DND-41 (cell line): ENCODE measurements around the gene ARHGAP28.

ENCODE experiments used
- ATAC-seq: fragments of 200-7000 bp; cut with Tn5 transposase; 3 replicates; pipeline ENCODE4 v1.9.1; 2021; ENCODE audit warnings: low read depth; ENCODE audit not compliant: insufficient read depth
- DNase-seq: peaks from one replicate; pipeline ENCODE4 v3.0.0-alpha.2; 2020
- H2AFZ ChIP-seq: 2 replicates; pipeline ENCODE4 v1.6.0; 2012; ENCODE audit warnings: low read depth, low read length
- H3K27ac ChIP-seq: 2 replicates; pipeline ENCODE4 v1.5.1; 2012; ENCODE audit warnings: low read length, inconsistent platforms
- H3K27me3 ChIP-seq: fragments of 200-600 bp; sonication (generic); 2 replicates; pipeline ENCODE4 v1.6.0; 2012; ENCODE audit warnings: low read length, mild to moderate bottlenecking, inconsistent platforms; ENCODE audit not compliant: insufficient read depth, poor library complexity
- H3K36me3 ChIP-seq: 2 replicates; pipeline ENCODE4 v1.5.1; 2012; ENCODE audit warnings: low read length, inconsistent platforms; ENCODE audit not compliant: insufficient read depth
- H3K4me1 ChIP-seq: 2 replicates; pipeline ENCODE4 v1.5.1; 2012; ENCODE audit warnings: mild to moderate bottlenecking, low read length; ENCODE audit not compliant: insufficient read depth
- H3K4me2 ChIP-seq: 2 replicates; pipeline ENCODE4 v1.6.0; 2012; ENCODE audit warnings: mild to moderate bottlenecking, moderate library complexity, low read length, inconsistent platforms; ENCODE audit not compliant: insufficient read depth
- H3K4me3 ChIP-seq, 2 experiments: fragments of 200-600 bp in 1 of 2; shearing (Covaris generic) in 1 of 2; 2 replicates each; pipeline ENCODE4 v1.5.1; 2012 to 2016; ENCODE audit warnings: inconsistent platforms in 2 of 2, low read length in 2 of 2, mild to moderate bottlenecking in 2 of 2, low read depth in 1 of 2, moderate library complexity in 1 of 2
- H3K79me2 ChIP-seq: 2 replicates; pipeline ENCODE4 v1.6.0; 2012; ENCODE audit warnings: low read length, inconsistent platforms; ENCODE audit not compliant: insufficient read depth
- H3K9ac ChIP-seq: 2 replicates; pipeline ENCODE4 v1.6.0; 2012; ENCODE audit warnings: low read depth, mild to moderate bottlenecking, inconsistent platforms, low read length, moderate library complexity
- H3K9me3 ChIP-seq: 2 replicates; pipeline ENCODE4 v1.5.1; 2012; ENCODE audit warnings: low read length, moderate library complexity, mild to moderate bottlenecking, inconsistent platforms; ENCODE audit not compliant: insufficient read depth, severe bottlenecking
- H4K20me1 ChIP-seq: 2 replicates; pipeline ENCODE4 v1.6.0; 2012; ENCODE audit warnings: low read length; ENCODE audit not compliant: insufficient read depth
- EZH2 ChIP-seq: IDR thresholded peaks from 3 replicates; pipeline ENCODE4 v1.6.1; 2012; ENCODE audit warnings: borderline replicate concordance, low read depth, mild to moderate bottlenecking, moderate library complexity, low read length, inconsistent platforms; ENCODE audit not compliant: severe bottlenecking
- TF ChIP-seq, protein P1 (sequence below): IDR thresholded peaks from 2 replicates; pipeline ENCODE4 v1.5.1; 2012; ENCODE audit warnings: borderline replicate concordance, low read length, moderate library complexity, mild to moderate bottlenecking; ENCODE audit not compliant: poor library complexity, severe bottlenecking; ENCODE audit errors: extremely low read depth

ARHGAP28 gene

DNA sequence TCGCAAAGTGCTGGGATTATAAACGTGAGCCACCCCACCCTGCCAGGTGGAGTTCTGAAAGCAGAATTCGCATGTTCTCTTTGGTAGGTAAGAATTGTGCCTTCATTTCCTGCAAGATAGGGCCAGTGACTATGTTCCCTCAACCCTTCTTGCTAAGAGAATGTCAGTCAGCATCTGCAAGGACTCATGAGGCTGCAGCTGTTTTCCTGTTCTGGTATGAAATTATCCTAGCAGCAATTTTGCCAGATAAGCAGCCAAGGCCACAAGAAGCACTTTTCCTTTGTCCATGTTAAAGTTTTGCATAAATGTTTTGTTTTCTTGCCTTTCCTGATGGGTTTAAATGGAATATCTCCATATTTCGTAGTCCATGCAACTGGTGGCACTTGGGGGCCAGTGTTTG, 6.8 kb upstream of the ARHGAP28 start:
- DNase-seq (no peak), ATAC-seq (no peak)
- Histone ChIP-seq H3K4me3 (no peak overlapping the region), H3K4me1 (no peaks in the 10 kb centered on the region), H3K9ac (no peak overlapping the region), H4K20me1 (no peaks in the 10 kb centered on the region), H2AFZ (no peak overlapping the region), H3K9me3 (no peaks in the 10 kb centered on the region), H3K27me3 (no peaks in the 10 kb centered on the region), H3K4me2 (no peak overlapping the region), H3K79me2 (no peaks in the 10 kb centered on the region), H3K36me3 (no peaks in the 10 kb centered on the region), H3K27ac (no peak overlapping the region)
- TF ChIP-seq, protein P1, sequence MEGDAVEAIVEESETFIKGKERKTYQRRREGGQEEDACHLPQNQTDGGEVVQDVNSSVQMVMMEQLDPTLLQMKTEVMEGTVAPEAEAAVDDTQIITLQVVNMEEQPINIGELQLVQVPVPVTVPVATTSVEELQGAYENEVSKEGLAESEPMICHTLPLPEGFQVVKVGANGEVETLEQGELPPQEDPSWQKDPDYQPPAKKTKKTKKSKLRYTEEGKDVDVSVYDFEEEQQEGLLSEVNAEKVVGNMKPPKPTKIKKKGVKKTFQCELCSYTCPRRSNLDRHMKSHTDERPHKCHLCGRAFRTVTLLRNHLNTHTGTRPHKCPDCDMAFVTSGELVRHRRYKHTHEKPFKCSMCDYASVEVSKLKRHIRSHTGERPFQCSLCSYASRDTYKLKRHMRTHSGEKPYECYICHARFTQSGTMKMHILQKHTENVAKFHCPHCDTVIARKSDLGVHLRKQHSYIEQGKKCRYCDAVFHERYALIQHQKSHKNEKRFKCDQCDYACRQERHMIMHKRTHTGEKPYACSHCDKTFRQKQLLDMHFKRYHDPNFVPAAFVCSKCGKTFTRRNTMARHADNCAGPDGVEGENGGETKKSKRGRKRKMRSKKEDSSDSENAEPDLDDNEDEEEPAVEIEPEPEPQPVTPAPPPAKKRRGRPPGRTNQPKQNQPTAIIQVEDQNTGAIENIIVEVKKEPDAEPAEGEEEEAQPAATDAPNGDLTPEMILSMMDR = no peak
- TF ChIP-seq EZH2 = no peak

DNA sequence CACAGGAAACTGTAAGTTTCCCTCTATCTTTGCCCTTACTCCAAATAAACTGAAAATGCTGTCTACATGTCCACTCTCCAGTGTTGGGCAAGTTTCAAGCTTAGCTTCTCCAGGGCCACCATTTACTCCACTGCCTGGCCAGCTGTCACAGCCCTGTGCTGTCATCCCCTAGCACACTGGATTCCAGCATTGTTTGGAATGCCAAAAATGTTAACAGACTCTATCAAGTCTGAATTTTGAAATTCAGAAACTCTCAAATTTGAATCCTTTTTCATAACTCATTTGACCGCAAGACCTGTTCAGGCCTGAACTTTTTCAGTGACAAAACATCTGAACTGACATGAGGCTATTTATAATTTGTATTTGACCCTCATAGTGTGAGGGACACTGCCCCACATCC, 5.2 kb upstream of the ARHGAP28 start:
- H3K79me2 ChIP-seq = no peaks in the 10 kb centered on the region
- H3K9ac ChIP-seq = no peak overlapping the region

DNA sequence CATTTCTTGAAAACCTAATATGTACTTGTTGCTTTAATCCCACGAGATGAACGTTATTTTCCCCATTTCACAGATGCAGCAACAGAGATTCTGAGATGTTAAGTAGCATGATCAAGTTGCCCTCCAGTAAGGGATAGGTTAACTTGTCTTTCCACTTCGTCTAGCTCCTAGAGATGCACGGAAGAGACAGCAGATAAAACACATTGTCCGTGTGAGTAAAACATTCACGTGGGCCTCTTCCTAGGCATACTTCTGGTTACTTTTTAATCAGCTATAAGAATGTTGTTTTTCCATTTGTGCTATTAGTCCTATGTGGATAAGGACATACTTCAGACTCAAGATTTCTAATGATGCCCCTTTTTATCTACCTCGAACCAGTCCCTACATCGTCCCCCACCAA, 1.2 kb upstream of the ARHGAP28 start:
- Histone ChIP-seq H3K27me3 (no peaks in the 10 kb centered on the region), H3K27ac (no peak overlapping the region), H3K4me1 (no peaks in the 10 kb centered on the region), H3K9me3 (no peaks in the 10 kb centered on the region), H3K79me2 (no peaks in the 10 kb centered on the region), H4K20me1 (no peaks in the 10 kb centered on the region), H3K36me3 (no peaks in the 10 kb centered on the region), H2AFZ (no peak overlapping the region), H3K9ac (no peak overlapping the region), H3K4me2 (no peak overlapping the region), H3K4me3 (no peak overlapping the region)
- no peak for TF ChIP-seq EZH2
- TF ChIP-seq, protein P1 = no peak
- ATAC-seq (no peak), DNase-seq (no peak)

More for the DNA sequence above, 5.2 kb upstream of the ARHGAP28 start:
- DNase-seq = no peak
- no peak for ATAC-seq
- Histone ChIP-seq H3K27me3 (no peaks in the 10 kb centered on the region), H3K4me3 (no peak overlapping the region), H2AFZ (no peak overlapping the region), H3K27ac (no peak overlapping the region), H3K9me3 (no peaks in the 10 kb centered on the region), H4K20me1 (no peaks in the 10 kb centered on the region), H3K36me3 (no peaks in the 10 kb centered on the region), H3K4me1 (no peaks in the 10 kb centered on the region), H3K4me2 (no peak overlapping the region)
- TF ChIP-seq, protein P1 = no peak
- no peak for TF ChIP-seq EZH2

DNA sequence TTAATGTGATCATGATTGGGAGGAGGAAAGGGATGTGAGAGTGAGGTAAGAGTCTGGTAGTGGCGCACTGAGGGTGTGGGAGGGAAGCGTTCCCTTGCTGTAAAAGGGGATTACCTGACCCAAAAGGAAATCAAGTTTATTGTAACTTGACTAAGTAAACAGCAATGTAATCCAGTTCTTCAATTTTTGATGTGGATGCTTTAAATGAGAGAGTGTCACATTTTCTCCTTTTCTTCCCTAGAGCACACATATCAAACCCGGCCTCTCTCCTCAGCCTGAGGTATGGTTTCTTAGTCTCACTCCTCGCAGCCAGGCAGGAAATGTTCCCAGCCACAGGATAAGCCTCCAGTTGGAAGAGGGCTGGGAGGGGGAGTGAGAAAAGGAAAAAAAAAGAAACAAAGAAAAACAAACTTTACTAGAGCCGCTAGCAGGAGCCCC, 688 bp upstream of the ARHGAP28 start:
- Histone ChIP-seq H3K27me3 (no peaks in the 10 kb centered on the region), H3K4me3 (no peak overlapping the region), H3K4me2 (no peak overlapping the region), H3K9ac (no peak overlapping the region), H3K79me2 (no peaks in the 10 kb centered on the region), H3K27ac (no peak overlapping the region), H3K36me3 (no peaks in the 10 kb centered on the region), H4K20me1 (no peaks in the 10 kb centered on the region), H3K4me1 (no peaks in the 10 kb centered on the region), H2AFZ (no peak overlapping the region), H3K9me3 (no peaks in the 10 kb centered on the region)
- TF ChIP-seq, protein P1 = no peak
- TF ChIP-seq EZH2 = no peak
- ATAC-seq (no peak), DNase-seq (no peak)
